Endothelial cell of umbilical vein (primary cell): Measurements from ENCODE around the gene CFAP161. TPM values are rescaled to one million over a fixed set of nuclear protein-coding genes. Genes with fewer than 3 reads are reported as not detected.

Source experiments
- BruUV-seq: library from RNA; stranded (reverse); fragments of 400-500 nt; replicated peaks from 2 replicates; lab custom pipeline; 2021; lab: Mats Ljungman, UMichigan
- CTCF ChIA-PET: fragments of 300-600, 350-600 bp; sonication (Branson Sonifier 250); formaldehyde crosslinking; loops from one replicate; lab custom pipeline; 2021; ENCODE audit warnings: antibody characterized with exemption, inconsistent platforms; lab: Charles Lee
- POLR2A ChIA-PET: fragments of 300-600, 350-600 bp; sonication (Branson Sonifier 250); formaldehyde crosslinking; loops from one replicate; lab custom pipeline; 2021; ENCODE audit warnings: antibody characterized with exemption, inconsistent platforms; lab: Charles Lee
- DNase-seq: peaks from one replicate; pipeline ENCODE4 v3.0.0-alpha.2; 2011; ENCODE audit warnings: low read depth, low spot score
- FAIRE-seq: peaks from 2 replicates; lab custom pipeline; 2011; peaks lifted over from hg19 to GRCh38; lab: Jason Lieb, UNC
- H2AFZ ChIP-seq: 2 replicates; pipeline ENCODE4 v1.6.0; 2012; ENCODE audit warnings: low read depth, low read length, control low read depth, inconsistent platforms
- H3K27ac ChIP-seq: 2 replicates; pipeline ENCODE4 v1.5.1; 2011; ENCODE audit warnings: low read depth, mild to moderate bottlenecking, control low read depth, low read length, moderate library complexity; ENCODE audit not compliant: insufficient read depth
- H3K27me3 ChIP-seq, 2 experiments: 2 replicates each; pipeline versions ENCODE4 v1.6.0 to v1.6.1; 2011; ENCODE audit warnings: low read length in 2 of 2, mixed read lengths in 1 of 2; ENCODE audit not compliant: control insufficient read depth in 2 of 2, insufficient read depth in 2 of 2
- H3K36me3 ChIP-seq, 2 experiments: 2 replicates in 1 of 2; 3 replicates in 1 of 2; pipeline ENCODE4 v1.5.1; 2011; ENCODE audit warnings: low read length in 2 of 2, mild to moderate bottlenecking in 1 of 2, moderate library complexity in 1 of 2; ENCODE audit not compliant: control insufficient read depth in 2 of 2, insufficient read depth in 2 of 2; ENCODE audit errors: extremely low read depth in 1 of 2
- H3K4me1 ChIP-seq: 3 replicates; pipeline ENCODE4 v1.5.1; 2011; ENCODE audit warnings: mild to moderate bottlenecking, low read length; ENCODE audit not compliant: control insufficient read depth, insufficient read depth; ENCODE audit errors: extremely low read depth
- H3K4me2 ChIP-seq: 2 replicates; pipeline ENCODE4 v1.6.1; 2011; ENCODE audit warnings: low read length, control low read depth, mixed read lengths; ENCODE audit not compliant: insufficient read depth
- H3K4me3 ChIP-seq, 3 experiments: fragments of 200-600 bp in 1 of 3; sonication (generic), shearing (Covaris generic) in 1 of 3; replicated peaks in 1 of 3; 2 replicates each; pipeline ENCODE4 v1.5.1; 2011 to 2016; ENCODE audit warnings: control low read depth in 3 of 3, low read length in 3 of 3, mild to moderate bottlenecking in 2 of 3, inconsistent platforms in 1 of 3, low read depth in 1 of 3, moderate library complexity in 1 of 3; ENCODE audit not compliant: insufficient read depth in 1 of 3
- H3K79me2 ChIP-seq: 2 replicates; pipeline ENCODE4 v1.6.0; 2012; ENCODE audit warnings: low read length, inconsistent platforms; ENCODE audit not compliant: control insufficient read depth, insufficient read depth
- H3K9ac ChIP-seq: replicated peaks from 2 replicates; pipeline ENCODE3; 2011; ENCODE audit warnings: low read length, control low read depth; ENCODE audit not compliant: insufficient read depth; ENCODE audit errors: extremely low read depth
- H3K9me1 ChIP-seq: replicated peaks from 3 replicates; pipeline ENCODE4 v1.6.0; 2011; ENCODE audit warnings: mild to moderate bottlenecking, low read length; ENCODE audit not compliant: control insufficient read depth, insufficient read depth; ENCODE audit errors: extremely low read depth
- H3K9me3 ChIP-seq: replicated peaks from 2 replicates; pipeline ENCODE4 v1.5.1; 2012; ENCODE audit warnings: low read length, inconsistent platforms; ENCODE audit not compliant: control insufficient read depth, insufficient read depth
- H4K20me1 ChIP-seq: replicated peaks from 2 replicates; pipeline ENCODE3; 2011; ENCODE audit warnings: mild to moderate bottlenecking, low read length; ENCODE audit not compliant: control insufficient read depth, insufficient read depth; ENCODE audit errors: extremely low read depth
- FOS ChIP-seq: IDR thresholded peaks from 2 replicates; pipeline ENCODE4 v1.6.1; 2011; ENCODE audit warnings: mild to moderate bottlenecking, low read length, moderate library complexity, borderline replicate concordance; ENCODE audit not compliant: insufficient read depth
- GATA2 ChIP-seq: IDR thresholded peaks from 2 replicates; pipeline ENCODE4 v1.7.0; 2011; ENCODE audit warnings: low read depth, mild to moderate bottlenecking, moderate library complexity, mixed read lengths, low read length; ENCODE audit not compliant: insufficient read length, insufficient read depth
- MAX ChIP-seq: IDR thresholded peaks from 2 replicates; pipeline ENCODE4 v1.6.1; 2011; ENCODE audit not compliant: insufficient read depth, insufficient read length
- MYC ChIP-seq: IDR thresholded peaks from one replicate; pipeline ENCODE4 v1.6.1; 2011; ENCODE audit warnings: mild to moderate bottlenecking, low read depth, low read length
- POLR2A ChIP-seq: IDR thresholded peaks from 2 replicates; pipeline ENCODE4 v1.6.1; 2012; ENCODE audit warnings: low read depth, mild to moderate bottlenecking, control low read depth, low read length
- POLR2AphosphoS5 ChIP-seq: IDR thresholded peaks from 2 replicates; pipeline ENCODE4 v1.6.1; 2012; ENCODE audit warnings: low read depth, mild to moderate bottlenecking, control low read depth, low read length, moderate library complexity; ENCODE audit not compliant: insufficient read depth
- dilution Hi-C: fragments of 300-500 bp; cut with MboI; formaldehyde crosslinking; loops from one replicate; pipeline ENCODE4 v1.15.0; 2019; ENCODE audit warnings: low sequenced_read_pairs; ENCODE audit not compliant: extremely low pct_ligation_motif_present
- intact Hi-C: fragments of 100-400 bp; cut with micrococcal nuclease; formaldehyde crosslinking; loops from one replicate; pipeline ENCODE4 v1.10.0; 2022
- polyA plus RNA-seq, 4 experiments: library from polyadenylated mRNA; depleted of rRNA in 3 of 4; stranded (reverse) in 3 of 4; unstranded in 1 of 4; fragments of >200 nt; gene quantifications; 2 replicates each; pipeline versions ENCODE4 v1.2.1 to v1.2.3, GENCODE V29; 2011 to 2012; ENCODE audit warnings: missing spikeins in 1 of 4
- total RNA-seq: library from RNA; stranded (reverse); gene quantifications from 2 replicates; pipeline ENCODE4 v1.2.3, GENCODE V29; 2021
- TF ChIP-seq, protein P1 (sequence below), 2 donors: IDR thresholded peaks; 1 replicate in 1 of 2; 2 replicates in 1 of 2; pipeline ENCODE4 v1.5.1; 2011; ENCODE audit warnings: low read length in 2 of 2, mild to moderate bottlenecking in 2 of 2, moderate library complexity in 2 of 2, control low read depth in 1 of 2, inconsistent platforms in 1 of 2, low read depth in 1 of 2; ENCODE audit not compliant: insufficient read depth in 1 of 2; ENCODE audit errors: extremely low read depth in 1 of 2

Gene CFAP161
- total and polyA plus RNA-seq, 2 donors (not counting 3 experiments of a cell fraction or from before 2014, with no cell fraction given), result 0.08 TPM; not detected in 1

DNA sequence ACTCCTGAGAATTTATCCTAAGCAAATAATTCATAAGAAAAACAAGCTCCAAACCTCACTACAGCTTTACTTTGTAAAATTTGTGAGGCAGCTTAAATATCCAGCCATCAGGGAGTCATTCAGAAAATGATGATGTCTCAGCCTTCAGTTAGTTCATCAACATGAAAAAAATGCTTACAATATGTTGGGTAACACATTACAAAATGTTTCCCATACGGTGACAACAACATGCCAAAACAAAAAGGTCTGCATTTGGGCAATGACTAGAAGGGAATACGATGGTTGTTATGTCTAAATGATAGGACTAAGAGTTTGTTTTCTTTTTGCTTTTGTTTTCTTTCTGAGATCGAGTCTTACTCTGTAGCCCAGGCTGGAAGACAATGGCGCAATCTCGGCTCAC is 47.0 kb upstream of the CFAP161 start:
- TF ChIP-seq GATA2 (no peak), MYC (no peak), MAX (no peak), FOS (no peak), POLR2A (no peak), POLR2AphosphoS5 (no peak)
- TF ChIP-seq, protein P1, sequence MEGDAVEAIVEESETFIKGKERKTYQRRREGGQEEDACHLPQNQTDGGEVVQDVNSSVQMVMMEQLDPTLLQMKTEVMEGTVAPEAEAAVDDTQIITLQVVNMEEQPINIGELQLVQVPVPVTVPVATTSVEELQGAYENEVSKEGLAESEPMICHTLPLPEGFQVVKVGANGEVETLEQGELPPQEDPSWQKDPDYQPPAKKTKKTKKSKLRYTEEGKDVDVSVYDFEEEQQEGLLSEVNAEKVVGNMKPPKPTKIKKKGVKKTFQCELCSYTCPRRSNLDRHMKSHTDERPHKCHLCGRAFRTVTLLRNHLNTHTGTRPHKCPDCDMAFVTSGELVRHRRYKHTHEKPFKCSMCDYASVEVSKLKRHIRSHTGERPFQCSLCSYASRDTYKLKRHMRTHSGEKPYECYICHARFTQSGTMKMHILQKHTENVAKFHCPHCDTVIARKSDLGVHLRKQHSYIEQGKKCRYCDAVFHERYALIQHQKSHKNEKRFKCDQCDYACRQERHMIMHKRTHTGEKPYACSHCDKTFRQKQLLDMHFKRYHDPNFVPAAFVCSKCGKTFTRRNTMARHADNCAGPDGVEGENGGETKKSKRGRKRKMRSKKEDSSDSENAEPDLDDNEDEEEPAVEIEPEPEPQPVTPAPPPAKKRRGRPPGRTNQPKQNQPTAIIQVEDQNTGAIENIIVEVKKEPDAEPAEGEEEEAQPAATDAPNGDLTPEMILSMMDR (IDR thresholded peaks at IDR 0.05; ENCODE audit: extremely low read depth in 1 of 2, insufficient read depth in 1 of 2, low read depth in 1 of 2, low read length in 2 of 2), result no peak

More for the DNA sequence above, 47.0 kb upstream of the CFAP161 start:
- no peak overlapping the region for H3K27ac ChIP-seq
- ChIA-PET POLR2A (no interaction called here), CTCF (interaction anchor here (1.3 to 2.7 kb wide), 2 partner anchors 20 to 179 kb away, joined by 3 to 14 read pairs; no protein-coding TSS in a partner anchor)
- no peak overlapping the region for H3K4me2 ChIP-seq
- H2AFZ ChIP-seq, result no peak overlapping the region
- peaks cover 17% of the 10 kb centered on the region for H3K4me1 ChIP-seq
- H3K27me3 ChIP-seq, result no peaks in the 10 kb centered on the region
- H3K79me2 ChIP-seq, result no peaks in the 10 kb centered on the region
- intact Hi-C loops, result no loop called here
- H3K36me3 ChIP-seq, result no peaks in the 10 kb centered on the region
- H3K9me1 ChIP-seq, result no peaks in the 10 kb centered on the region
- H3K9me3 ChIP-seq, result no peaks in the 10 kb centered on the region
- DNase-seq (no peak), FAIRE-seq (no peak)
- H3K9ac ChIP-seq, result no peak overlapping the region
- dilution Hi-C loops, result no loop called here
- no peaks in the 10 kb centered on the region for H4K20me1 ChIP-seq
- no TSS peak for BruUV-seq
- H3K4me3 ChIP-seq, result no peak overlapping the region
